ENCODE results near the gene CD63. TPM values are rescaled to one million over a fixed set of nuclear protein-coding genes. Genes with fewer than 3 reads are reported as not detected.
A peak's percentile ranks its signal among the peaks of the same experiment; 100 is the strongest.

Gene CD63
- total RNA-seq, 1 donor, result 2,280 TPM

GRCh38 chr12:55739025-55739378, 10.2 kb upstream of the CD63 start:
- TF ChIP-seq, protein P1, sequence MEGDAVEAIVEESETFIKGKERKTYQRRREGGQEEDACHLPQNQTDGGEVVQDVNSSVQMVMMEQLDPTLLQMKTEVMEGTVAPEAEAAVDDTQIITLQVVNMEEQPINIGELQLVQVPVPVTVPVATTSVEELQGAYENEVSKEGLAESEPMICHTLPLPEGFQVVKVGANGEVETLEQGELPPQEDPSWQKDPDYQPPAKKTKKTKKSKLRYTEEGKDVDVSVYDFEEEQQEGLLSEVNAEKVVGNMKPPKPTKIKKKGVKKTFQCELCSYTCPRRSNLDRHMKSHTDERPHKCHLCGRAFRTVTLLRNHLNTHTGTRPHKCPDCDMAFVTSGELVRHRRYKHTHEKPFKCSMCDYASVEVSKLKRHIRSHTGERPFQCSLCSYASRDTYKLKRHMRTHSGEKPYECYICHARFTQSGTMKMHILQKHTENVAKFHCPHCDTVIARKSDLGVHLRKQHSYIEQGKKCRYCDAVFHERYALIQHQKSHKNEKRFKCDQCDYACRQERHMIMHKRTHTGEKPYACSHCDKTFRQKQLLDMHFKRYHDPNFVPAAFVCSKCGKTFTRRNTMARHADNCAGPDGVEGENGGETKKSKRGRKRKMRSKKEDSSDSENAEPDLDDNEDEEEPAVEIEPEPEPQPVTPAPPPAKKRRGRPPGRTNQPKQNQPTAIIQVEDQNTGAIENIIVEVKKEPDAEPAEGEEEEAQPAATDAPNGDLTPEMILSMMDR (IDR thresholded peaks at IDR 0.05; ENCODE audit: insufficient read depth, low read depth, low read length), result no peak
- H3K4me3 ChIP-seq (ENCODE audit: low read depth, low read length), result no peak overlapping the region
- DNase-seq (ENCODE audit: low read depth), result no peak

- TF ChIP-seq, protein P1 (IDR thresholded peaks at IDR 0.05; ENCODE audit: insufficient read depth, low read depth, low read length), result peak; percentile 79
- H3K4me3 ChIP-seq (ENCODE audit: low read depth, low read length), result peak overlapping the region; percentile 84
- peak; percentile 90 for DNase-seq (ENCODE audit: low read depth)
Observed at GRCh38 chr12:55738123-55739024, 9.6 kb upstream of the CD63 start.

- DNase-seq (ENCODE audit: low read depth), result no peak
- TF ChIP-seq, protein P1 (IDR thresholded peaks at IDR 0.05; ENCODE audit: insufficient read depth, low read depth, low read length), result no peak
- peak overlapping the region; percentile 84 for H3K4me3 ChIP-seq (ENCODE audit: low read depth, low read length)
Observed at GRCh38 chr12:55737581-55738122, 8.8 kb upstream of the CD63 start.

DNA sequence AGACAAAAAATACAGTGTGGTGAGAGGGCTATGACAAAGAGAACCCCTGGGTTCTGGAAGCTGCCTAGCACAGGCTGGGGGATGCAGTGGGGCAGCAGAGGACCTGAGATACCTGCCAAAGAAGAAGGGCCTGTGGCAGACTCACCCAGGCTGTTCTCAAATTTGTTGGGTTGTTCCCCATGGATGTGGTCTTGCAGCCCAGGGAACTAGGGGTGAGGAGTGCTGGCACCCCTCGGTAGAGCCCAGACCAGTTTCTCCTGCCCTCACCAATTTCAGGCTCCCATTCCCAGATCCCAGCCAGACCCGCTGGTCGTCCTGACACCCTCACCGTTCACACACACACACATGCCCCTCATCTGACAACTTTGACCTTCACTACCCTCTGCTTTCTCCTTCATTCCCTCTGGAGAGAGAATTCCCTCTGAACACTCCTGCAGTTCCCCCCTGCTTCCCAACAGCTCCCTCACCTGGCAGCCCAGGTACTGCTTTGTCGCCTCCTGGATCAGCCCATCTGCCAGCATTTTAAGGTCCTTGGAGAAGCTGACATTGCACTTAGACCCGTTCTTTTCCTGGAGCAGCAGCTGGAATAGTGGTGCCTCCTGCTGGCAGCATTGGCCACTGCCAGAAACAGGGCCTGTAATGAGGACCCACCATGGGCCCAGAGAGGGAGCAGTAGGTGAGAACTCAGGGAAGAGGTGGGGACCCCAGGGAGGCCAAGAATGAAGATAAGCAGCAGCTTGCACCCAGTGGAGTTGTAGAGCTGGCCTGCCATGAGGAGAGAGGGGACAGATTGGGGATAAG, 8.2 kb upstream of the CD63 start:
- DNase-seq (ENCODE audit: low read depth), result peak; percentile 69
- TF ChIP-seq, protein P1 (IDR thresholded peaks at IDR 0.05; ENCODE audit: insufficient read depth, low read depth, low read length), result peak; percentile 91
- no peak overlapping the region for H3K4me3 ChIP-seq (ENCODE audit: low read depth, low read length)

GRCh38 chr12:55736076-55736475, 7.3 kb upstream of the CD63 start:
- TF ChIP-seq, protein P1 (IDR thresholded peaks at IDR 0.05; ENCODE audit: insufficient read depth, low read depth, low read length), result no peak
- no peak for DNase-seq (ENCODE audit: low read depth)

DNA sequence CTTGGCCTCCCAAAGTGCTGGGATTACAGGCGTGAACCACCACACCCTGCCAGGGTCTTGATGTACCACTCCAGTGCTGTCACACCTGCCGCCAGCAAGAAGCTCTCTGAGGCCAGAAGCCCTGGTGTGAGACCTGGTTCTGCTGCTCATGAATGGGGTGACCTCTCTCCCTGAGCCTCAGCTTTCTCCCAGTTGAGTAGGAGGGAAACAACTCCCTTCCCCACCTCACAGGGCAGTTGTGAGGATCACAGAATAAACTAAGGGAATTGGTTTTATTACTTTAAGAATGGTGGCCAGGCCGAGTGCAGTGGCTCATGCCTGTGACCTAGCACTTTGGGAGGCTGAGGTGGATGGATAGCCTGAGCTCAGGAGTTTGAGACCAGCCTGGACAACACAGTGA, 5.8 kb upstream of the CD63 start:
- H3K4me3 ChIP-seq (ENCODE audit: low read depth, low read length), result no peak overlapping the region
- TF ChIP-seq, protein P1 (IDR thresholded peaks at IDR 0.05; ENCODE audit: insufficient read depth, low read depth, low read length), result no peak
- DNase-seq (ENCODE audit: low read depth), result no peak

More at GRCh38 chr12:55736076-55736475, 7.3 kb upstream of the CD63 start:
- no peak overlapping the region for H3K4me3 ChIP-seq (ENCODE audit: low read depth, low read length)

Measured in fibroblast of villous mesenchyme (primary cell).